Renal pelvis (tissue), 4 donors: Measurements from ENCODE around the gene EIF3B. TPM values are rescaled to one million over a fixed set of nuclear protein-coding genes. Genes with fewer than 3 reads are reported as not detected.
"Not testable (repeated sequence)": the region's sequence is repeated elsewhere in the genome, so short reads cannot be mapped to it uniquely, and the experiment has no call there.

Experiments used
- DNase-seq: peaks from one replicate; pipeline ENCODE4 v3.0.0-alpha.2; 2013
- polyA plus RNA-seq, 3 donors: library from polyadenylated mRNA; unstranded; fragments of 120-200 nt; gene quantifications; one replicate each; pipeline ENCODE4 v1.2.1, GENCODE V29; 2013; ENCODE audit not compliant: insufficient read length in 3 of 3

Gene EIF3B
- polyA plus RNA-seq, 3 donors: 147 to 174 (median 155) TPM

DNA sequence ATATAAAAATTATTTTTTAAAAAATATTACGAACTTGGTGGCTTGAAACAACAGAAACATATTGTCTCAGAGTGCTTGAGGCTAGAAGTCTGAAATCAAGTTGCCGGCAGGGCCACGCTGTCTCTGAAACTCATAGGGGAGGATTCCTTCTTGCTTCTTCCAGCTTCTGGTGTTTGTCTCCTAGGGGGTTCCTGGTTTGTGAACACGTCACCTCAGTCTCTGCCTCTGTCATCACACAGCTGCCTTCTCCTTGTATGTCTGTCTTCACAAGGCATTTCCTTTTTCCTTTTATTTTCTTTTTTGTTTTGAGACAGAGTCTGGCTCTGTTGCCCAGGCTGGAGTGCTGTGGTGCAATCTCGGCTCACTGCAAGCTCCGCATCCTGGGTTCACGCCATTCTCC lies 27.7 kb upstream of the EIF3B start:
- DNase-seq: no peak

DNA sequence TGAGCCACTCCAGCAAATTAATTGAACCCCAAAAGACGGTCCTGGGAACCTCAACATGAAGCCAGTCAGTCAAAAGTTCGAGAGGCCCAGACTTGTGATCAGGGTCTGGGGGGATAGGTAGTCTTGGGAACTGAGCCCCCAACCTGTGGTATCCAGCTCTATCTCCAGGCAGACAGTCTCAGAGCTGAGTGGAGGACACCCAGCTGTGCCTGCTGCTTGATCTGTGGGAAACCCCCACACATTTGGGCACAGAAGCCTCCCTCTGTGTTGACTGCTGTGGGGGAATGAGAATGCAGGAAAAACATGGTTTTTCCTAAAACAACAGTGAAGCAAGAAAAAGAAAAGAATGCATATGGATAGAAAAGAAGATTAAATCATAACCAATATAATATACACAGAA lies 24.1 kb upstream of the EIF3B start:
- DNase-seq: no peak

GRCh38 chr7:2331707-2332106 lies 22.9 kb upstream of the EIF3B start:
- no peak for DNase-seq

GRCh38 chr7:2332606-2333231 lies 21.9 kb upstream of the EIF3B start:
- DNase-seq: not testable (repeated sequence)

- no peak for DNase-seq
Observed at GRCh38 chr7:2336626-2337299, 17.9 kb upstream of the EIF3B start.

- not testable (repeated sequence) for DNase-seq
Observed at GRCh38 chr7:2347351-2348063, 7.1 kb upstream of the EIF3B start.

DNA sequence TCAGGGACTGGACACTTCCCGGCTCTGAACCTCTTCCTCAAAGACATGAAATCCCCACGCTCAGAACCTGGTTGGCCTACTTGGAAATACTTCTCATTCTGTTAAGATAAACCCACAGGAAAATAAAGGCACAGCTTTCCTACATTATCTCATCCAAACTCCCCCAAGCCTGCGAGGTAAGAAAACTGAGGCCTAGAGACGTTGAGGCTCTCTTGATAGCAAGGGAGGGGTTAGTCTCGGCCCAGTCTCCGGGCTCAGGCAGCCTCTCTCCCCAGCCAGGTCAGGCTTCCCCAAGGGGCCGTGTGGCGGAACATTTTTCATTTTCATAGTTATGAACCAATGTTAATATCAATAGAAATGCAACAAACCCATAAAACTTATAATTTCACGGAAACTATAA lies 4.6 kb upstream of the EIF3B start:
- DNase-seq: no peak

DNA sequence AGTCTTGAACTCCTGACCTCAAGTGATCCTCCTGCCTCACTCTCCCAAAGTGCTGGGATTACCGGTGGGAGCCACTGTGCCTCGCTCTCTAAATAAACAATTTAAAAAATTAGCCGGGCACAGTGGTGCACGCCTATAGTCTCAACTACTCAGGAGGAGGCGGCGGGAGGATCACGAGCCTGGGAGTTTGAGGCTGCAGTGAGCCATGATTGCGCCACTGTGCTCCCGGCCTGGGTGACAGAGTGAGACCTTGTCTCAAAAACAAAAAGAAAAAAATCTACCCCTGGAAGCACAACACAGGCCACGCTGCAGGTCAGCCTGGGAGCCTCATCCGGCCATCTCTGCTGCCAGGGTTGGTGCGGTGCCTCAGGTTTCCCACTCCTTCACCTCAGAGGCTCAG lies 3.8 kb upstream of the EIF3B start:
- DNase-seq: no peak

GRCh38 chr7:2353113-2353935 lies 1.3 kb upstream of the EIF3B start:
- DNase-seq: no peak

- peak; percentile 87 for DNase-seq
Observed at GRCh38 chr7:2353936-2354185, 766 bp upstream of the EIF3B start.

DNA sequence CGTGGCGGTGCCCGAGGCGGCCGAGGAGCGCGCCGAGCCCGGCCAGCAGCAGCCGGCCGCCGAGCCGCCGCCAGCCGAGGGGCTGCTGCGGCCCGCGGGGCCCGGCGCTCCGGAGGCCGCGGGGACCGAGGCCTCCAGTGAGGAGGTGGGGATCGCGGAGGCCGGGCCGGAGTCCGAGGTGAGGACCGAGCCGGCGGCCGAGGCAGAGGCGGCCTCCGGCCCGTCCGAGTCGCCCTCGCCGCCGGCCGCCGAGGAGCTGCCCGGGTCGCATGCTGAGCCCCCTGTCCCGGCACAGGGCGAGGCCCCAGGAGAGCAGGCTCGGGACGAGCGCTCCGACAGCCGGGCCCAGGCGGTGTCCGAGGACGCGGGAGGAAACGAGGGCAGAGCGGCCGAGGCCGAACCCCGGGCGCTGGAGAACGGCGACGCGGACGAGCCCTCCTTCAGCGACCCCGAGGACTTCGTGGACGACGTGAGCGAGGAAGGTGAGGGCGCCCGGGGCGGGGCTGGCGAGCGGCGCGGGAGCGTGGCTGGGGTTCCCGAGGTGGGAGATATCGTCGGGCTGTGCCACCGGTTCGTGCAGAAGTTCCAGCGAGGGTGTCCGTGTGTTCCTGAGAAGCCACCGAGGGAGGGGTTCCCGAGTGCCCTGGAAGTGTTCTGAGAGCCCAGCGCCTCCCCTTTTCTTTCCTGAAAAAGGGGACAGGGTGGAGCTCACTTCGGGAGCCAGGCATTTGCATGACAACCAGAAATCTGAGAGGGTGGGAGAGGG lies 495 bp downstream of the EIF3B start:
- DNase-seq: no peak

DNA sequence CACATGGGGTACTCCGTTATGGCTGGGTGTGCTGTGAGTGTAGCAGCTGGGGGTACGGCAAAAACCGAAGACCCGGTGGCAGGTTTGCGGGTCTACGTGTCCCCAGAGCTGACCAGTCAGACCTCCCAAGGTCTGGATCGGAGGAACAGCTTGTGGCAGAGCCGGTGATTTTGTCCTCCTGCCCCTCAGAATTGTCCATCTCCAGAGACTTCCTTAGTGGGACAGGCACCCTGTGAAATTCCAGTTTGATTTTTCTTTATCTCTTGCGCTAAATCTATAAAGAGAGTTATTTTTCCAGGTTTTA lies 1.0 kb downstream of the EIF3B start:
- no peak for DNase-seq

- DNase-seq: no peak
Observed at GRCh38 chr7:2357165-2357564, 2.5 kb downstream of the EIF3B start.

- DNase-seq: no peak
Observed at GRCh38 chr7:2357571-2357970, 2.9 kb downstream of the EIF3B start.

- DNase-seq: no peak
Observed at GRCh38 chr7:2358968-2359527, 4.4 kb downstream of the EIF3B start.

DNA sequence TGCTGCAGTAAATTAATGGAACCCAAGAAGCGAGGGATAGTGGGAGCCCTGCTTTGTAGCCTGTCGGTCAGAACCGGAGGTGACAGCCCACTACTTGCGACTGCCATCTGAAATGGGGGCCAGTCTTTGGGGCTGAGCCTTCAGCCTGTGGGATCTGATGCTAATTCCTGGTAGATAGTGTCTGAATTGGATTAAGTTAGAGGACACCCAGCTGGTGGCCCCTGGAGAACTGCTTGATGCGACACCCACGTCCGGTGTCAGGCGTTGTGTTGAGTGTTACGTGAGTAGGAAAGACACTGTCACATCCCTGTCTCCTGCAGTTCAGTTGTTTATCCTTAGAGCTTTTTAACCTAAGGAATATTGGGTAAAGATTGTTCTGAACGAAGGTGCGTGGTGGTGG lies 5.0 kb downstream of the EIF3B start:
- no peak for DNase-seq

- no peak for DNase-seq
Observed at GRCh38 chr7:2360796-2361195, 6.2 kb downstream of the EIF3B start.

DNA sequence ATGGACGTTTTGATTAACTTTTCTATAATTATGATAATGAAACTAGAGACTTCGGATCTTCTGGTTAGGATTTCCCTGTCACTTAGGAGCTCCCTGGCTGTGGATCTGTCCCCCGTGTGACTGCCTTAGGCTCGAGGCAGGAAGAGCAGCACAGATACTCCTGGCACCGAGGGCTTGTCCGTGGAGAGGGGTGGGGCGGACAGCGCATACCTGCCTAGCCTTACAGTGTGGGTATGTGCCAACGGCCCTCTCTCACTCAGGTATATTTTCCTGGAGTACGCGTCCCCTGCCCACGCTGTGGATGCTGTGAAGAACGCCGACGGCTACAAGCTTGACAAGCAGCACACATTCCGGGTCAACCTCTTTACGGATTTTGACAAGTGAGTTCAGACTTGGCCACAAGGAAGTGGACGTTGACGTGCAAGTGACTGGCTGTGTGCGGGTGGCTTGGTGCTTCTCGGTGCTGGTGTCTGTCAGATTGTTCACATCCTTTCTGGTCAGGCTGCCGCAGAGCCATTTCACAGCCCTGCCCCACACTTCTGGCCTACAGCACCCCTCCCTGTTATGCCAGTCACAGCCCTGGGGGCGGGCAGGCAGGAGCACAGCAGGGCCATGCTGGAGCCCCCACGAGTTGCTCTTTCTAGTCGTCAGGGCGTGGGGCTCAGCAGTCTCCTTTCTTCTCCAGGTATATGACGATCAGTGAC lies 7.9 kb downstream of the EIF3B start:
- no peak for DNase-seq

DNA sequence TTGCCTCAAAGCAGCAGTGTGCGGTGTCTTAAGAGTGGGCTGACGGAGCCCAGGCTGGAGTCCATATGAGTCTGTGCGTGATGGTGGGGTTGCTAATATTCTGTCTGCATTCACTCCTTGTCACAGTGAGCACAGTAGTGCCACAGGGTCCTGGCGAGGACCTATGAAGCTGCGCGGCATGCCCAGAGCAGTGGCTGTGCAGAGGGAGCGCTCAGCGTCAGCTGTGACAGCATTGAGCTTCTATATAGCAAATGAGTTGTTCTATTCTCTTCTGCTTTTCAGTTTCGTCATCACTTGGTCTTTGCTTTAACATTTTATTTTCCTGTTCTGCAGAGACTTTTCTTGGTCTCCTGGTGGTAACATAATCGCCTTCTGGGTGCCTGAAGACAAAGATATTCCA lies 14.5 kb downstream of the EIF3B start:
- DNase-seq: no peak

GRCh38 chr7:2371329-2371728 lies 16.7 kb downstream of the EIF3B start:
- DNase-seq: no peak

GRCh38 chr7:2372724-2373123 lies 18.1 kb downstream of the EIF3B start:
- no peak for DNase-seq
